Testis (tissue), 3 donors: ENCODE data around the gene CAPN1. TPM values are rescaled to one million over a fixed set of nuclear protein-coding genes. Genes with fewer than 3 reads are reported as not detected.
"Not testable (repeated sequence)": the region's sequence is repeated elsewhere in the genome, so short reads cannot be mapped to it uniquely, and the experiment has no call there.

Experiments
- DNase-seq: peaks from one replicate; pipeline ENCODE4 v3.0.0-alpha.2; 2019
- H3K27ac ChIP-seq, 2 donors: fragments of 200-600 bp; sonication (generic); one replicate each; pipeline ENCODE4 v1.5.1; 2019
- H3K27me3 ChIP-seq: fragments of 200-600 bp; sonication (generic); one replicate; pipeline ENCODE4 v1.5.1; 2019
- H3K36me3 ChIP-seq: fragments of 200-600 bp; sonication (generic); one replicate; pipeline ENCODE4 v1.5.1; 2017; ENCODE audit warnings: low read depth; ENCODE audit errors: missing control alignments
- H3K4me1 ChIP-seq: fragments of 200-600 bp; sonication (generic); one replicate; pipeline ENCODE4 v1.5.1; 2019
- H3K4me3 ChIP-seq, 2 donors: fragments of 200-600 bp; sonication (generic); one replicate each; pipeline ENCODE4 v1.5.1; 2017 to 2019
- H3K9me3 ChIP-seq: fragments of 200-600 bp; sonication (generic); one replicate; pipeline ENCODE4 v1.5.1; 2017
- CTCF ChIP-seq, 3 experiments: fragments of 450-650 bp in 2 of 3; fragments of 200-600 bp in 1 of 3; sonication (generic) in 1 of 3; IDR thresholded peaks; one replicate each; pipeline ENCODE4 v1.5.1; 2016 to 2019; ENCODE audit warnings: antibody characterized with exemption in 3 of 3, mild to moderate bottlenecking in 2 of 3, moderate library complexity in 1 of 3
- POLR2A ChIP-seq: fragments of 450-650 bp; IDR thresholded peaks from one replicate; pipeline ENCODE4 v1.6.1; 2017; ENCODE audit warnings: antibody characterized with exemption, mild to moderate bottlenecking, moderate library complexity
- WGBS, 2 donors: methylation state at CpG; one replicate each; pipeline ENCODE4 v1.1.5; 2018; 5-methylcytosine and 5-hydroxymethylcytosine counted together
- intact Hi-C: fragments of 100-400 bp; cut with DNase I; formaldehyde crosslinking; loops from one replicate; pipeline ENCODE4 v1.15.1; 2023; ENCODE audit warnings: low total_unique reads
- polyA plus RNA-seq: library from polyadenylated mRNA; stranded (reverse); fragments of 350-450 nt; fragmentation: Illumina TruSeq; extraction: RNeasy Lipid Tissue Mini Kit (QIAGEN cat#74804); gene quantifications from one replicate; pipeline ENCODE4 v1.2.3, GENCODE V29; 2014; ENCODE audit warnings: low read depth, low replicate concordance; ENCODE audit not compliant: insufficient read depth
- total RNA-seq, 2 donors: library from RNA; depleted of rRNA; stranded (reverse); fragments of >200 nt; gene quantifications; one replicate each; pipeline ENCODE4 v1.2.3, GENCODE V29; 2016

The CAPN1 gene
- total and polyA plus RNA-seq, 3 donors from 2014 or later, result 27.3 to 85.3 (median 36.2) TPM

DNA sequence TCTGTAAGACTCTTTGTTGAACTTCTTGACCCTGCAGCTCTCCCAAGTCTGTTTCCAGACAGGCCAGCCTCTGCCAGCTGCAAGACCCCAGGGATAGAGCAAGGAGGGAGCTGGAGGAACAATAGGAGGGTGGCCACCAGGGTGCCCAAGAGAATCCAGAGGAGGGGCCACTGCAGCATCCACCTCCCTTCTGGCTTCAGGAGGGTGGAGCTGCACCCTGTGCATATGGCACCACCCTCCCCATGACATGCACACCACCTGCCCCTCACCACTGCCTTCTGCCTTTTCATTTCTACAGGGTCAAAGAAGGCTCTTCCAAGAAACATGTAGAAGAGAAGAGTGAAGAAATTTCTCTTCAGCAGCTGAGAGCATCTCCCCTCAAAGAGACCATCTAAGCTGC is 60.0 kb downstream of the CAPN1 start:
- intact Hi-C loops, result no loop called here
- DNase-seq, result no peak
- no peaks in the 10 kb centered on the region for H3K4me1 ChIP-seq
- no peaks in the 10 kb centered on the region for H3K36me3 ChIP-seq
- H3K9me3 ChIP-seq, result no peaks in the 10 kb centered on the region
- no peak overlapping the region for H3K4me3 ChIP-seq
- no peak for TF ChIP-seq CTCF (IDR thresholded peaks at IDR 0.05)
- no peak for TF ChIP-seq POLR2A
- no peaks in the 10 kb centered on the region for H3K27me3 ChIP-seq
- no peak overlapping the region for H3K27ac ChIP-seq

GRCh38 chr11:65242389-65242788 is 60.7 kb downstream of the CAPN1 start:
- no peak overlapping the region for H3K4me3 ChIP-seq
- intact Hi-C loops, result no loop called here
- H3K36me3 ChIP-seq, result no peaks in the 10 kb centered on the region
- no peaks in the 10 kb centered on the region for H3K9me3 ChIP-seq
- no peaks in the 10 kb centered on the region for H3K27me3 ChIP-seq
- no peak for TF ChIP-seq CTCF (IDR thresholded peaks at IDR 0.05)
- no peak for TF ChIP-seq POLR2A
- H3K4me1 ChIP-seq, result no peaks in the 10 kb centered on the region
- H3K27ac ChIP-seq, result no peak overlapping the region
- DNase-seq, result no peak
- 90 to 95% methylated on average over 6 of the region's 6 CpGs for WGBS, 2 donors

- Histone ChIP-seq H3K27ac (no peak overlapping the region), H3K36me3 (no peaks in the 10 kb centered on the region), H3K27me3 (no peaks in the 10 kb centered on the region), H3K4me3 (no peak overlapping the region), H3K9me3 (no peaks in the 10 kb centered on the region), H3K4me1 (no peaks in the 10 kb centered on the region)
- intact Hi-C loops, result no loop called here
- DNase-seq, result no peak
- WGBS, 2 donors, result 70 to 86% methylated on average over 4 of the region's 4 CpGs
- TF ChIP-seq CTCF (IDR thresholded peaks at IDR 0.05) (no peak), POLR2A (no peak)
Observed at GRCh38 chr11:65243797-65244196, 62.1 kb downstream of the CAPN1 start.

DNA sequence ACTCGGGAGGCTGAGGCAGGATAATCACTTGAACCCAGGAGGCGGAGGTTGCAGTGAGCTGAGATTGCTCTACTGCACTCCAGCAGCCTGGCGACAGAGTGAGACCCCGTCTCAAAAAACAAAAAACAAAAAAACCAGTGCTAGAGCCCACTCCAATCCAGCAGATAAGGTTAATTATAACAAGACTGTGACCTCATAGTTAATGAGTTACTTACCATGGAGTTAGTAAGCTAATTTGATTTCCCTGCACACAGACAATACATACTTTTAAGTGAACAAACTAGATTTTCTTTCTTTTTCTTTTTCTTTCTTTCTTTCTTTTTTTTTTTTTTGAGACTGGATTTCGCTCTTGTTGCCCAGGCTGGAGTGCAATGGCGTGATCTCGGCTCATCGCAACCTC is 63.3 kb downstream of the CAPN1 start:
- H3K4me1 ChIP-seq, H3K27me3 ChIP-seq, intact Hi-C loops, H3K36me3 ChIP-seq, H3K27ac ChIP-seq, DNase-seq, H3K9me3 ChIP-seq, H3K4me3 ChIP-seq: not testable (repeated sequence)
- 95 to 97% methylated on average over 8 of the region's 8 CpGs for WGBS, 2 donors

- no peak overlapping the region for H3K27ac ChIP-seq
- H3K27me3 ChIP-seq, result no peaks in the 10 kb centered on the region
- WGBS, 2 donors, result 86 to 92% methylated on average over 4 to 5 of the region's 5 CpGs
- H3K9me3 ChIP-seq, result no peaks in the 10 kb centered on the region
- no peak for DNase-seq
- no peak for TF ChIP-seq POLR2A
- no peak overlapping the region for H3K4me3 ChIP-seq
- H3K4me1 ChIP-seq, result no peaks in the 10 kb centered on the region
- no peaks in the 10 kb centered on the region for H3K36me3 ChIP-seq
- intact Hi-C loops, result no loop called here
Observed at GRCh38 chr11:65246506-65246905, 64.8 kb downstream of the CAPN1 start.

- DNase-seq, H3K36me3 ChIP-seq, H3K9me3 ChIP-seq, H3K27ac ChIP-seq, intact Hi-C loops, H3K27me3 ChIP-seq, H3K4me1 ChIP-seq, H3K4me3 ChIP-seq: not testable (repeated sequence)
- 58 to 65% methylated on average over 9 of the region's 9 CpGs for WGBS, 2 donors
Observed at GRCh38 chr11:65248184-65248710, 66.5 kb downstream of the CAPN1 start.
